Suprapubic skin (tissue), 4 donors: Measurements from ENCODE around the gene PCCB. TPM values are rescaled to one million over a fixed set of nuclear protein-coding genes. Genes with fewer than 3 reads are reported as not detected.

Experiments
- DNase-seq, 2 donors: peaks; one replicate each; pipeline ENCODE4 v3.0.0-alpha.2; 2019; ENCODE audit warnings: low spot score in 2 of 2
- H3K27ac ChIP-seq: fragments of 200-600 bp; sonication (generic); one replicate; pipeline ENCODE4 v1.5.1; 2019
- H3K27me3 ChIP-seq: fragments of 200-600 bp; sonication (generic); one replicate; pipeline ENCODE4 v1.5.1; 2019
- H3K36me3 ChIP-seq: fragments of 200-600 bp; sonication (generic); one replicate; pipeline ENCODE4 v1.5.1; 2019
- H3K4me1 ChIP-seq: fragments of 200-600 bp; sonication (generic); one replicate; pipeline ENCODE4 v1.5.1; 2019
- H3K4me3 ChIP-seq: fragments of 200-600 bp; sonication (generic); one replicate; pipeline ENCODE4 v1.5.1; 2019; ENCODE audit warnings: mild to moderate bottlenecking
- H3K9me3 ChIP-seq: fragments of 200-600 bp; sonication (generic); one replicate; pipeline ENCODE4 v1.5.1; 2019
- CTCF ChIP-seq, 2 donors: fragments of 200-600 bp in 1 of 2; fragments of 450-650 bp in 1 of 2; sonication (generic) in 1 of 2; IDR thresholded peaks; one replicate each; pipeline ENCODE4 v1.5.1; 2016 to 2019; ENCODE audit warnings: antibody characterized with exemption in 2 of 2, mild to moderate bottlenecking in 1 of 2, moderate library complexity in 1 of 2
- EP300 ChIP-seq: sonication (generic); formaldehyde crosslinking; IDR thresholded peaks from one replicate; pipeline ENCODE4 v1.6.1; 2017; ENCODE audit warnings: antibody characterized with exemption
- POLR2A ChIP-seq, 2 donors: fragments of 450-650 bp; IDR thresholded peaks; one replicate each; pipeline ENCODE4 v1.6.1; 2017; ENCODE audit warnings: antibody characterized with exemption in 2 of 2, mild to moderate bottlenecking in 2 of 2, moderate library complexity in 2 of 2
- POLR2AphosphoS5 ChIP-seq, 3 donors: sonication (generic); formaldehyde crosslinking; IDR thresholded peaks; one replicate each; pipeline ENCODE4 v1.6.1; 2017; ENCODE audit warnings: antibody characterized with exemption in 3 of 3
- WGBS: methylation state at CpG from one replicate; pipeline ENCODE4 v1.1.5; 2018; 5-methylcytosine and 5-hydroxymethylcytosine counted together
- total RNA-seq, 4 donors: library from RNA; depleted of rRNA; stranded (reverse); fragments of >200 nt; gene quantifications; one replicate each; pipeline ENCODE4 v1.1.0, GENCODE V29; 2016

Gene PCCB
- total RNA-seq, 4 donors from 2014 or later = 23.0 to 34.7 (median 28.6) TPM

DNA sequence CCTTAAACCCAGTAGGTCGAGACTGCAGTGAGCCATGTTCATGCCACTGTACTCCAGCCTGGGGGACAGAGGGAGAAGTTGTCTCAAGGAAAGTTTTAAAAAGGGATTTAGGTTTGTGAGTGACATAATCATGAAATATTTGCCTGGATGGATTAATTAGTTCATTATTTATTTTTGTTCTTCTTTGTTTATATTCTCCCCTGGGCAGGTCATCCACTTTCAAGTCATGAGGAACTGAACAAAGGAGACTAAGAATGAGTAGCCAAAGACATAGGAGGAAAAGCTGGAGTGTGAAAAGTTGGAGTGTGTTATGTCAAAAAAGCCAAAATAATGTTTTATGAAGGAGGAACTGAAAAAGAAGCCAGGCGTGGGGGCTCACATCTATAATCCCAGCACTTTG is 17.7 kb upstream of the PCCB start:
- WGBS = 81% methylated on average over 2 of the region's 2 CpGs
- DNase-seq = no peak
- Histone ChIP-seq H3K4me1 (no peaks in the 10 kb centered on the region), H3K9me3 (no peaks in the 10 kb centered on the region), H3K36me3 (no peaks in the 10 kb centered on the region), H3K4me3 (no peak overlapping the region), H3K27me3 (no peaks in the 10 kb centered on the region), H3K27ac (no peak overlapping the region)
- TF ChIP-seq POLR2AphosphoS5 (IDR thresholded peaks at IDR 0.05) (no peak), POLR2A (IDR thresholded peaks at IDR 0.05) (no peak), EP300 (no peak), CTCF (IDR thresholded peaks at IDR 0.05) (no peak)

DNA sequence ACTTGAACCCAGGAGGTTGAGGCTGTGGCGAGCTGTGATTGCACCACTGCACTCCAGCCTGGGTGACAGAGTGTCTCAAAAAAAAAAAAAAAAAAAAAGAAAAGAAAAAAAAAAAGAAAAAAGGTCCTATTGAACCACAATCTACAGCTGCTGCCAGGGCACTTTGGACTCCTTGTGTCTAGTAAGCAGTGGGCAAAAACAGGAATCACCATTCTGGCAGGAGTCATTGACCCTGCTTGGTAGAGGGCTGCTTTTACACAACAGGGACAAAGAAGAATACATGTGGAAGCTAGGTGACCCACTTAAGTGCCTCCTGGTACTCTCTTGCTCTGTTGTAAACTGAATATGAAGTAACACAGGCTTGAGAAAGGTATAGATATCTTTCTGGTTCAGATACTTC is 14.6 kb upstream of the PCCB start:
- WGBS = 93% methylated on average over 1 of the region's 1 CpG

DNA sequence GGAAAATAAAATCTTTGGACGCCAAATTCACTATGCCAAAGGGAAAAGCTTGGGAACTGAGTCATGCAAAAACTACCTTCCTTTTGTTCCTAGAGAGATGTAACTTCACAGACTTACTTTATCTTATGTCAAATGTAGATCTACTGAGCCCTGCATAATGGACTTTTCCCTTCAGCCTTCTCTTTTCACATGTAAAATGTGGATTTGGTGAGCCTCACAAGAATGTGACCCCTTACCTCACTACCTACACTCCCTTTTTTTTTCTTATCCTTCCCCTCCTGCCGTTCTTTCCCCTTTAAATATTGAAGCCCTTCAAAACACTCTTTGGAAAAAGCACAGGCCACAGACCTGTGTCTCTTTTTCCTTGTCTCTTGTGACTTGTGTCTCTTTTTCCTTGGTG is 14.0 kb upstream of the PCCB start:
- Histone ChIP-seq H3K9me3 (no peaks in the 10 kb centered on the region), H3K27me3 (no peaks in the 10 kb centered on the region), H3K4me1 (no peaks in the 10 kb centered on the region), H3K27ac (no peak overlapping the region), H3K36me3 (no peaks in the 10 kb centered on the region), H3K4me3 (no peak overlapping the region)
- TF ChIP-seq CTCF (IDR thresholded peaks at IDR 0.05) (no peak), POLR2AphosphoS5 (IDR thresholded peaks at IDR 0.05) (no peak), EP300 (no peak), POLR2A (IDR thresholded peaks at IDR 0.05) (no peak)
- 79% methylated on average over 2 of the region's 2 CpGs for WGBS
- DNase-seq = no peak

More for the DNA sequence above, 14.6 kb upstream of the PCCB start:
- H3K27me3 ChIP-seq = no peaks in the 10 kb centered on the region
- no peak overlapping the region for H3K4me3 ChIP-seq
- no peaks in the 10 kb centered on the region for H3K36me3 ChIP-seq
- no peaks in the 10 kb centered on the region for H3K9me3 ChIP-seq
- no peaks in the 10 kb centered on the region for H3K4me1 ChIP-seq
- no peak for DNase-seq
- H3K27ac ChIP-seq = no peak overlapping the region
- TF ChIP-seq POLR2AphosphoS5 (IDR thresholded peaks at IDR 0.05) (no peak), EP300 (no peak), CTCF (IDR thresholded peaks at IDR 0.05) (no peak), POLR2A (IDR thresholded peaks at IDR 0.05) (no peak)

DNA sequence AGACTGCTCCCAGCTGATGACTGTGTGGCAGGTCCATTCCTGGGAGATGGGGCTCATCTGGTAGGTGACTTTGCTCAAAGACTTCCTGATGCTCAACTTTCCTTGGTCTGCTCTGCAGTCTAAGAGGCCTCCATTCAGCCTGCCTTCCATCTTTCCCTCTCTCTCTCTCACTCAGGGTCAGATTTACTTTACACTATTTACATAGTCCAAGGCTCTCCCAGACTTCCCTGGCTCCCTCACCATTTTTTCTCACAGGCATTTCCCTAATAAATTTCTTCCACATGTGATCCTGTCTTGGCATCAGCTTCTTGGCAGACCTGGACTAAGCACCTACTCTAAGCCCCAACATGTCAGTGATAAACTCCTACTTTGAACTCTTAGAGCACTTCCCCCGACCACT is 13.0 kb upstream of the PCCB start:
- DNase-seq = no peak
- no peak overlapping the region for H3K4me3 ChIP-seq
- H3K36me3 ChIP-seq = no peaks in the 10 kb centered on the region
- TF ChIP-seq POLR2AphosphoS5 (IDR thresholded peaks at IDR 0.05) (no peak), POLR2A (IDR thresholded peaks at IDR 0.05) (no peak), EP300 (no peak), CTCF (IDR thresholded peaks at IDR 0.05) (no peak)
- no peak overlapping the region for H3K27ac ChIP-seq
- H3K4me1 ChIP-seq = no peaks in the 10 kb centered on the region
- no peaks in the 10 kb centered on the region for H3K27me3 ChIP-seq
- WGBS = 37% methylated on average over 1 of the region's 1 CpG
- H3K9me3 ChIP-seq = no peaks in the 10 kb centered on the region

GRCh38 chr3:136237961-136238649 is 12.0 kb upstream of the PCCB start:
- DNase-seq = no peak
- H3K36me3 ChIP-seq = no peaks in the 10 kb centered on the region
- no peak overlapping the region for H3K27ac ChIP-seq
- H3K27me3 ChIP-seq = no peaks in the 10 kb centered on the region
- 92% methylated on average over 4 of the region's 4 CpGs for WGBS
- TF ChIP-seq POLR2A (IDR thresholded peaks at IDR 0.05) (no peak), CTCF (IDR thresholded peaks at IDR 0.05) (no peak), EP300 (no peak), POLR2AphosphoS5 (IDR thresholded peaks at IDR 0.05) (no peak)
- no peaks in the 10 kb centered on the region for H3K9me3 ChIP-seq
- no peaks in the 10 kb centered on the region for H3K4me1 ChIP-seq
- no peak overlapping the region for H3K4me3 ChIP-seq
